ENCODE results near the gene B3GALT6. TPM values are rescaled to one million over a fixed set of nuclear protein-coding genes. Genes with fewer than 3 reads are reported as not detected.

B3GALT6 gene
- total and polyA plus RNA-seq, 11 donors = 6.7 to 21.4 (median 11.2) TPM

DNA sequence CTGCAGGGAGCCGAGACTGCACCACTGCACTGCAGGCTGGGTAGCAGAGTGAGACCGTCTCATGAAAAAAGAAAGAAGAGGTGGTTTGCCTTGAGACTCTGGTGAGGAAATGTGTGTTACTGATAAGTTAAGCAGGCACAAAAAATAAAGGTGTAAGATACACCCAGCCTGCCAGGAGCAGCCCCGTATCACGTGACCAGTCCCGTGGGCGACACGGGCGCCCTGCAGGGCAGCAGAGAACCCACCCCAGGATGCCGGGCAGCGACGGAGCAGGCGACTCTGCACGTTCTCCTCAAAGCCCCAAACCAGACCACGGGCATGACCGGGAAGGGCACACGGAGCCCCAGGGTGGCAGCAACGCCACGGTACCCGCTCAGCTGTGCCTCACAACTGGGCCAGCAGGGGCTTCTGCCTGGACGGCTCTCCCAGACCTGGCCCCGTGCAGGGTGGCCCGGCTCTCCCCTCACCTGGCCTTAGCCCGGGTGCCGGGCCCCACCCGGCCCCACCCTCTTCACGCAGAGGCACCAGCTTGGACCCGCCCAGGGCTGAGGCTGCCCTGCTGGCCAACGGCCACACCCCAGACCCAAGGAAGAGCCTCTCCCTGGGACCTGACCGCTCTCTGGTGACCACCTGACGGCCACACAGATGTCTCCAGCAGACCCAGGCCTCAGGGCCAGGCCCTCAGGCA is 10.0 kb upstream of the B3GALT6 start:
- TF ChIP-seq POLR2A (IDR thresholded peaks at IDR 0.05) = no peak
- TF ChIP-seq, protein P1, sequence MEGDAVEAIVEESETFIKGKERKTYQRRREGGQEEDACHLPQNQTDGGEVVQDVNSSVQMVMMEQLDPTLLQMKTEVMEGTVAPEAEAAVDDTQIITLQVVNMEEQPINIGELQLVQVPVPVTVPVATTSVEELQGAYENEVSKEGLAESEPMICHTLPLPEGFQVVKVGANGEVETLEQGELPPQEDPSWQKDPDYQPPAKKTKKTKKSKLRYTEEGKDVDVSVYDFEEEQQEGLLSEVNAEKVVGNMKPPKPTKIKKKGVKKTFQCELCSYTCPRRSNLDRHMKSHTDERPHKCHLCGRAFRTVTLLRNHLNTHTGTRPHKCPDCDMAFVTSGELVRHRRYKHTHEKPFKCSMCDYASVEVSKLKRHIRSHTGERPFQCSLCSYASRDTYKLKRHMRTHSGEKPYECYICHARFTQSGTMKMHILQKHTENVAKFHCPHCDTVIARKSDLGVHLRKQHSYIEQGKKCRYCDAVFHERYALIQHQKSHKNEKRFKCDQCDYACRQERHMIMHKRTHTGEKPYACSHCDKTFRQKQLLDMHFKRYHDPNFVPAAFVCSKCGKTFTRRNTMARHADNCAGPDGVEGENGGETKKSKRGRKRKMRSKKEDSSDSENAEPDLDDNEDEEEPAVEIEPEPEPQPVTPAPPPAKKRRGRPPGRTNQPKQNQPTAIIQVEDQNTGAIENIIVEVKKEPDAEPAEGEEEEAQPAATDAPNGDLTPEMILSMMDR (IDR thresholded peaks at IDR 0.05) = no peak
- Histone ChIP-seq H3K4me1 (peaks cover 0 to 22% (median 0%) of the 10 kb centered on the region in 12 donors), H3K27me3 (no peaks in the 10 kb centered on the region), H3K9me3 (no peaks in the 10 kb centered on the region), H3K27ac (no peak overlapping the region), H3K36me3 (peaks cover 0 to 96% (median 84%) of the 10 kb centered on the region in 9 donors), H3K4me3 (no peak overlapping the region)
- intact Hi-C loops (cut with DNase I) = loop anchor here in 1 of 10 donors (10.0 kb wide), 1 partner anchor 97 kb away; no protein-coding TSS in a partner anchor
- WGBS, 4 donors = 84 to 89% (median 86%) methylated on average over 21 to 30 of the region's 30 CpGs
- DNase-seq (no peak), ATAC-seq (no peak)

DNA sequence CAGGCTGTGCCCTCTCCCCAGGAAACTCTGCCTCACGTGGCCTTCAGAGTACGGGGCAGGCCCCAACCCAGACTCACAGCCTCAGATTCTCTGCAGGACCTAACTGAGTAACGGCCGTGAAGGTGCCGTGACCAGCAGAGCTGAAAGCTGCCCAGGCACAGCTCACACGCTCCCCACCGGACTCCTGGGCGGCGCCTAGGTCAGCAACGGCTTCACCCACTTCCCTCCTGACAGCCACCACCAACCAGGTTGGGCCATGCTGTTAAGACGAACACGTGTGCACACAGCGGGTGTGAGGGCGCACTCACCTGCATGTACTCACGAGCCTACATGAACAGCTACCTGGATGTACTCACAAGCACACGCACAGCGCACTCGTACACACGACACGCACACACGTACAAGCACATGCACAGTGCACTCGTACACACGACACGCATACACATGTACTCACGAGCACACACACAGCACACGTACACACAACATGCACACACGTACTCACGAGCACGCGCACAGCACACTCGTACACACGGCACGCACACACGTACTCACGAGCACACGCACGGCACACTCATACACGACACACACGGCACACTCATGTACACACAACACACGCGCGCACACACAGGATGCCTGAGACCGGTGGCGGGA is 9.3 kb upstream of the B3GALT6 start:
- Histone ChIP-seq H3K36me3 (peaks cover 0 to 96% (median 84%) of the 10 kb centered on the region in 9 donors), H3K27ac (no peak overlapping the region), H3K4me3 (no peak overlapping the region), H3K9me3 (no peaks in the 10 kb centered on the region), H3K27me3 (no peaks in the 10 kb centered on the region), H3K4me1 (peaks cover 0 to 21% (median 0%) of the 10 kb centered on the region in 12 donors)
- no peak for DNase-seq
- 92 to 96% (median 93%) methylated on average over 39 to 44 of the region's 44 CpGs for WGBS, 4 donors
- ATAC-seq = no peak
- intact Hi-C loops (cut with DNase I) = loop anchor here in 1 of 10 donors (10.0 kb wide), 1 partner anchor 98 kb away; no protein-coding TSS in a partner anchor
- TF ChIP-seq POLR2A (IDR thresholded peaks at IDR 0.05) = no peak
- TF ChIP-seq, protein P1 (IDR thresholded peaks at IDR 0.05) = no peak

DNA sequence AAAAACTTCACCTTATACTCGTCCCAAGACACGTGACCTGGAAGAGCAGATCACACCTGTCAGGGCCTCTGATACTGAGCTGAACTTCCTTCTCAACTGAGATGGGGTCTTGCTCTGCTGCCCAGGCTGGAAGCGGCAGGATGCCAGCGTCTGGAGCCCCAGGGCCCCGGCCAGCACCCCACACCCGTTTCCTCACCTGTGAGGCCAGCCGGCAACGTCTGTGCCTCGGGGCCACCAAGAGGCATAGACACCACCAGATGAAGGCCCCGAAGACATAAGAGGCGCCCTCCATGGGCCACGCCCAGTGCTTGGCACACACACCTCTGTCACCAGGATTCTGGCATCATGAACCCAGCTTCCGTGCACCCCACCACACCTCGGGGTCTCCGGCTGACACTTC is 8.7 kb upstream of the B3GALT6 start:
- 95 to 97% (median 96%) methylated on average over 14 to 15 of the region's 15 CpGs for WGBS, 4 donors
- Histone ChIP-seq H3K27me3 (no peaks in the 10 kb centered on the region), H3K4me3 (no peak overlapping the region), H3K4me1 (peaks cover 0 to 27% (median 0%) of the 10 kb centered on the region in 12 donors), H3K27ac (no peak overlapping the region), H3K9me3 (no peaks in the 10 kb centered on the region), H3K36me3 (peaks cover 0 to 96% (median 84%) of the 10 kb centered on the region in 9 donors)
- DNase-seq (no peak), ATAC-seq (no peak)
- intact Hi-C loops (cut with DNase I) = loop anchor here in 1 of 10 donors (10.0 kb wide), 1 partner anchor 99 kb away; no protein-coding TSS in a partner anchor
- TF ChIP-seq, protein P1 (IDR thresholded peaks at IDR 0.05) = no peak
- no peak for TF ChIP-seq POLR2A (IDR thresholded peaks at IDR 0.05)

DNA sequence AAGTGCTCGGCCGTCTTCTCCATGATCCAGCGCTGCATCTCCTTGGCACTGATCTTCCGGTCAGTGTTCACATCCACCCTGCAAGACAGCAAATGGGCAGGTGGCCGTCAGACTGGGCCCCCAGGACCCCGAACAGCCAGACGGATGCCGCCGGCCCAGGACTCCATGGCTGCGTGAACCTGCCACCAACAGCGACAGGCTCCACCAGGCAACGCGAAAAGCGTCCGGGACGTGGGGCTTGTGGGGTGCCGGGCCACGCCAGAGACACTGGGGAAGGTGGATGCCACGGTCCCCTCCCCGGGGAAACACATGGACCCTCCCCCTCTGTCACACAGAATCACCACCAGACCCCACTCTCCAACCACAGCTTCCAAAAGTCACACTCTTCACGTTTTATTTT is 8.1 kb upstream of the B3GALT6 start:
- WGBS, 4 donors = 94 to 96% (median 95%) methylated on average over 15 to 21 of the region's 21 CpGs
- intact Hi-C loops (cut with DNase I) = loop anchor here in 1 of 10 donors (10.0 kb wide), 1 partner anchor 99 kb away; no protein-coding TSS in a partner anchor
- no peak for TF ChIP-seq POLR2A (IDR thresholded peaks at IDR 0.05)
- TF ChIP-seq, protein P1 (IDR thresholded peaks at IDR 0.05) = no peak
- ATAC-seq (no peak), DNase-seq (no peak)
- Histone ChIP-seq H3K4me3 (no peak overlapping the region), H3K4me1 (peaks cover 0 to 32% (median 1%) of the 10 kb centered on the region in 12 donors), H3K27me3 (no peaks in the 10 kb centered on the region), H3K27ac (no peak overlapping the region), H3K9me3 (no peaks in the 10 kb centered on the region), H3K36me3 (peaks cover 0 to 96% (median 84%) of the 10 kb centered on the region in 9 donors)
